ENCODE results near the gene ATXN1.

ATXN1 gene

GRCh38 chr6:16436550-16436949 lies 324.7 kb downstream of the ATXN1 start:
- H3K27me3 ChIP-seq, result no peaks in the 10 kb centered on the region
- TF ChIP-seq Cebpa-rat (IDR thresholded peaks at IDR 0.05), result no peak
- H3K4me1 ChIP-seq, result peaks cover 13% of the 10 kb centered on the region
- H3K4me3 ChIP-seq, result no peak overlapping the region
- no peak overlapping the region for H3K27ac ChIP-seq
- H3K4me2 ChIP-seq, result no peak overlapping the region
- H3K9ac ChIP-seq, result no peak overlapping the region
- H3K36me3 ChIP-seq, result no peaks in the 10 kb centered on the region
- H4K20me1 ChIP-seq, result no peaks in the 10 kb centered on the region
- no peaks in the 10 kb centered on the region for H3K9me3 ChIP-seq

DNA sequence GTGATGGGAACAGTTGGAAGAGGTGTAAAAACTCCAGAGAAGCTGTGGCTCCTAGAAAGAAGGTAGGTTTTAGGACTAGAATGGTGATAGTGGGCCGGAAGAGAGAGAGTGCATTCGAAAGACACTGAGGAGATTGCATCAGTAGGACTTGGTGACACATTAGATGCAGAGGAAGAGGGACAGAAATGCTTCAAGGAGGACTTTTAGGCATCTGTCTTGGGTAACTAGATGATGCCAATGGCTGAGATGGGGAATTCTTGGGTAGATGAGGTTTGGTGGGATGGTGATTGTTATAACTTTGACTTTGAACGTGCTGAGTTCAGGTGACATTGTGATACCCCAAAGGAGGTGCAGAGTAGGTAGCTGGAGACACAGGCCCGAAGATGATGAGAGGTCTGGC lies 326.4 kb downstream of the ATXN1 start:
- H3K4me1 ChIP-seq, result peaks cover 10% of the 10 kb centered on the region
- H3K4me3 ChIP-seq, result no peak overlapping the region
- H3K27ac ChIP-seq, result no peak overlapping the region
- no peaks in the 10 kb centered on the region for H3K36me3 ChIP-seq
- no peak overlapping the region for H3K9ac ChIP-seq
- H3K9me3 ChIP-seq, result no peaks in the 10 kb centered on the region
- H3K4me2 ChIP-seq, result no peak overlapping the region
- H4K20me1 ChIP-seq, result no peaks in the 10 kb centered on the region
- TF ChIP-seq Cebpa-rat (IDR thresholded peaks at IDR 0.05), result no peak
- H3K27me3 ChIP-seq, result no peaks in the 10 kb centered on the region

DNA sequence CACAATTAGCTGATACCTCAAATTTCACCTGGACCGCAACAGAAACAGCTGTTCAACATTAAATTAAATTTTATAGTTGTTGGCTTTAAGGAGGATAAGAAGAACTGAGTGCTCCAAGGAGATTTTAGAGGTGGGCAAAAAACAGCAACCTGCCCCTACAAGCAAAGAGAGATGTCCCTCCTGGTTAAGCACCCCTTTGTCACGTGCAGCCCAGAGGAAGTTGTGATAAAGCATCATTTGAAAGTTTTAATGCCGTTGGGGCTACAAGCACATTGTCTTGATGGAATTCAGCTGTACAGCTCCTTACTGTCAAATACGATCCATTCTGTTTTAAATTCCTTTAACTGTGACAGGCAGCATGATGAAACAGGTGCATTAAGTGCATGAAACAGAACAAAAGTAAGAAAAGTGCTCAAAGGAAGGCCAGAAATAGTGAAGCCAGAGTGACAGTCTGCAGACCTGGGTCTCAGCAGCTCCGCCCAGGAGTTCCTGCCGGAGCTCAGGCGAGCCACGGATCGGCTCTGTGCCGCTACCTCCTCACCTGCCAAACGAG lies 327.8 kb downstream of the ATXN1 start:
- H3K4me2 ChIP-seq, result no peak overlapping the region
- H3K36me3 ChIP-seq, result no peaks in the 10 kb centered on the region
- H4K20me1 ChIP-seq, result no peaks in the 10 kb centered on the region
- no peak overlapping the region for H3K4me3 ChIP-seq
- H3K27ac ChIP-seq, result no peak overlapping the region
- no peaks in the 10 kb centered on the region for H3K9me3 ChIP-seq
- TF ChIP-seq Cebpa-rat (IDR thresholded peaks at IDR 0.05), result no peak
- H3K4me1 ChIP-seq, result no peaks in the 10 kb centered on the region
- H3K27me3 ChIP-seq, result no peaks in the 10 kb centered on the region
- no peak overlapping the region for H3K9ac ChIP-seq

DNA sequence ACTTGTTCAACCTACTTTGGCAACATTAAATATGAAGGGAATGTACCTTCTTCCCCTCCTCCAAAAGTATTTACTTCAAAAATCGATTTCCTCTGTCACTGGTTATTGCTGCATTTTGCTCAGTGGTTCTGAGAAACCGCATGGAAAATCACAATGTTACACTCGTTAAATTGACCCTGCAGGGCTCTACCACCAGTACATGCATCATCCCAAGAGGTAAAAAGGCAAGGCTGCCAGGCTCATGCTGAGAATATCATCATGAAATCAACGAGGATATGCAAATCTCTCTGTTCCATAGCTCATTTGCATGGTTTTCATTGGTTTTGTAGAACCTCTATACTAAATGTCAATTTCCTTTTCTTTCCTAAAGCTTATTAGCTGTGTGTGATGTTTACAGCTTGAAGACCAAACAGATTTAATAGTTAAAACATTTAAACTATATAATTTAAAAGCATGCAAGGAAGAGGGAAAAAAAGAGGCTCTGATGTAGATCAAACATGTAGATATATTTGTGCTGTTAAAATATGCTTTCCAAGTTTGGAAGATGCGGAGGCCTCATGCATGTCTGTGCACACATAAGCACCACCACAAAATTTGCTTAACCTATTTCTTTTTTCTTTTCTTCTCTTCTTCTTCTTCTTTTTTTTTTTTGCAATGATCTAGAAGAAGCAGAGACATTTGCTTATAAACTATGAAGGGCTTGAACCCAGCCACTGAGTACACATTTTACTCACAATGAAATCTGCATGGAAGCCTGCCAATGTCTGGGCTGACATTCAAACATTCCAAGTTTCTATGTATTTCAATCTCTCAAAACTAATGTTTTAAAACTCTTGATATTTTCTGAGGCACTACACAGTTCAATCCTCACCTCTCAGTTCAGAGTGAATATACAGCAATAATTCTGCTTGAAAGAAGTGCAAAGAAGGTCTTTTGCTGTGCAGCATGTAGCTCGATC lies 328.9 kb downstream of the ATXN1 start:
- no peak overlapping the region for H3K27ac ChIP-seq
- no peak overlapping the region for H3K4me3 ChIP-seq
- no peaks in the 10 kb centered on the region for H3K27me3 ChIP-seq
- no peaks in the 10 kb centered on the region for H3K36me3 ChIP-seq
- no peaks in the 10 kb centered on the region for H3K4me1 ChIP-seq
- H3K4me2 ChIP-seq, result no peak overlapping the region
- no peak for TF ChIP-seq Cebpa-rat (IDR thresholded peaks at IDR 0.05)
- no peaks in the 10 kb centered on the region for H4K20me1 ChIP-seq
- H3K9me3 ChIP-seq, result no peaks in the 10 kb centered on the region
- H3K9ac ChIP-seq, result no peak overlapping the region

DNA sequence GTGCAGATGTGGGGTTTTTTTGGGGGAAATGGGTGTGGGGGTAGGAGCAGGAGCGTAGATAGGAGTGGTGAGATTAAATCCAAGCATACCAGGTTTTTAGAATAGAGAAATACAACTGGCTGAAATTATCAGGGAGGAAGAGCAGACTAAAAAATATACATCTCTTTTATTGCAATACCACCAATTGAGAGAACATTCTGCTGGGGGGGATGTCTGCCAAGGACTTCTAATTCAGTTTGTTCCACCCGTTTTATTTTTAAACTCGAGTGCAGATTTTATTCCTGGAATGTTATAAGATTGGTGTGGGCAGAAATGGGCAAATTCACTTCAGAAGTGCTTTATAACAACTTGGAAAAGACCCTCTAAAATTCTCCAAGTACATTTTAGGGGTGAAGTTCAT lies 330.2 kb downstream of the ATXN1 start:
- no peaks in the 10 kb centered on the region for H3K36me3 ChIP-seq
- H4K20me1 ChIP-seq, result no peaks in the 10 kb centered on the region
- H3K4me1 ChIP-seq, result no peaks in the 10 kb centered on the region
- no peak overlapping the region for H3K9ac ChIP-seq
- no peak for TF ChIP-seq Cebpa-rat (IDR thresholded peaks at IDR 0.05)
- H3K4me2 ChIP-seq, result no peak overlapping the region
- H3K9me3 ChIP-seq, result no peaks in the 10 kb centered on the region
- H3K4me3 ChIP-seq, result no peak overlapping the region
- H3K27me3 ChIP-seq, result no peaks in the 10 kb centered on the region
- no peak overlapping the region for H3K27ac ChIP-seq

GRCh38 chr6:16430391-16431089 lies 330.7 kb downstream of the ATXN1 start:
- no peak overlapping the region for H3K9ac ChIP-seq
- H3K27me3 ChIP-seq, result no peaks in the 10 kb centered on the region
- H3K4me2 ChIP-seq, result no peak overlapping the region
- H3K4me3 ChIP-seq, result no peak overlapping the region
- H3K27ac ChIP-seq, result no peak overlapping the region
- H3K36me3 ChIP-seq, result no peaks in the 10 kb centered on the region
- no peak for TF ChIP-seq Cebpa-rat (IDR thresholded peaks at IDR 0.05)
- no peaks in the 10 kb centered on the region for H3K4me1 ChIP-seq
- no peaks in the 10 kb centered on the region for H4K20me1 ChIP-seq
- no peaks in the 10 kb centered on the region for H3K9me3 ChIP-seq

DNA sequence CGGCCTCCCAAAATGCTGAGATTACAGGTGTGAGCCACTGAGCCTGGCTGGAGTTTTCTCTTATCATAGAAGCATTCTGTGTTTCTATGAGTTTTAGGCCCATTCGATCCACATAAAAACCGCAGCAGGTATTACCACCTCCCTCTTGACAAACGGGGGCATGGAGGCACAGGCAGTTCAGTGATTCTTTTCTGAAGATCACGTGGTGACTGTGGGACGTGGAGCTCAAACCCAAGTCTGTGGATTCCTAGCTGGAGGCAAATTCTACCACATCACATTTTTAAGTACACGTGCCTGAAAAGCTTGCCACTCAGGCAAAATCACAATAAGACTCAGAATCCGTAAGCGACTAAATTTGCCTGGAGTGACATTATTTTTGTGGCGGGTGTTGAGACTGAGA lies 331.6 kb downstream of the ATXN1 start:
- no peak for TF ChIP-seq Cebpa-rat (IDR thresholded peaks at IDR 0.05)
- H4K20me1 ChIP-seq, result no peaks in the 10 kb centered on the region
- no peak overlapping the region for H3K27ac ChIP-seq
- no peak overlapping the region for H3K4me3 ChIP-seq
- no peak overlapping the region for H3K4me2 ChIP-seq
- no peaks in the 10 kb centered on the region for H3K4me1 ChIP-seq
- H3K27me3 ChIP-seq, result no peaks in the 10 kb centered on the region
- H3K9me3 ChIP-seq, result no peaks in the 10 kb centered on the region
- no peak overlapping the region for H3K9ac ChIP-seq
- H3K36me3 ChIP-seq, result no peaks in the 10 kb centered on the region

DNA sequence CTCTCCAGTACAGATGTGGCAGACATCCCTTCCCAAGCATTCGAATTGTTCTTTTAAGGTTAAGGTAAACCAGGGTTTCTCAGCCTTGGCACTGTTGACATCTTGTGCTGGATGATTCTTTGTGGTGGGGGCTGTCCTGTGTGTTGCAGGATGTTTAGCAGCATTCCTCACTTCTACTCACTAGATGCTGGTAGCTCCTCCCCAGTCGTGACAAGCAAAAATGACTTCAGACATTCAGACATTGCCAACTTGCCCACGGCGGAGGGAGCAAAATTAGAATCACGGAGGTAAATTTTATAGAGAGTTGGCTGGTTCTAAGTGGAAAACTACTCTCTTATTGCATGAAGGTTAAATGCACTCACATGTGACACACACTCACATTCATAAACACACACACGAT lies 334.1 kb downstream of the ATXN1 start:
- no peak overlapping the region for H3K4me3 ChIP-seq
- no peaks in the 10 kb centered on the region for H3K4me1 ChIP-seq
- no peak overlapping the region for H3K4me2 ChIP-seq
- no peak for TF ChIP-seq Cebpa-rat (IDR thresholded peaks at IDR 0.05)
- no peaks in the 10 kb centered on the region for H3K36me3 ChIP-seq
- no peak overlapping the region for H3K9ac ChIP-seq
- H4K20me1 ChIP-seq, result no peaks in the 10 kb centered on the region
- H3K27me3 ChIP-seq, result no peaks in the 10 kb centered on the region
- no peak overlapping the region for H3K27ac ChIP-seq
- H3K9me3 ChIP-seq, result no peaks in the 10 kb centered on the region

- TF ChIP-seq Cebpa-rat (IDR thresholded peaks at IDR 0.05), result no peak
- Histone ChIP-seq H4K20me1 (no peaks in the 10 kb centered on the region), H3K27ac (no peak overlapping the region), H3K9me3 (no peaks in the 10 kb centered on the region), H3K36me3 (no peaks in the 10 kb centered on the region), H3K4me1 (peaks cover 3% of the 10 kb centered on the region), H3K4me3 (no peak overlapping the region), H3K4me2 (no peak overlapping the region), H3K9ac (no peak overlapping the region), H3K27me3 (no peaks in the 10 kb centered on the region)
These were observed 335.2 kb downstream of the ATXN1 start for GRCh38 chr6:16425881-16426615.

Measured in BLaER1 (cell line).